ENCODE data around the gene CTDP1.

DNA sequence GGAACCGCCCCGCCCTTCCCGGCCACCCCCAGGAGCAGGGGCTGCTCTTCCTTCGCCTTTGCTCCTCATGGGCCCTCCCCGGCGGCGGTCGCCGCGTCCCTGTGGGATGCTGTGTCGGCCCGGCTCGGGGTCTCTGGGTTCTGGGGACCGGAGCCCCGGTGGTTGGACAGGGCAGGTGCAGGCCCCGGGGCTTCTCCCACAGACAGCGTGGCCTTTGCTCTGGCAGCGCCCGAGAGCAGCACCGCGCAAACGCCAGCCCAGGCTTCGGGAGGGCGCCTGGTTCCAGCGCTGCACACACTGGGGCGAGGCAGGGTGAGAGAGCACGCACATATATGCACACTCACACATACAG is 109.1 kb downstream of the CTDP1 start:
- TF ChIP-seq, protein P1, sequence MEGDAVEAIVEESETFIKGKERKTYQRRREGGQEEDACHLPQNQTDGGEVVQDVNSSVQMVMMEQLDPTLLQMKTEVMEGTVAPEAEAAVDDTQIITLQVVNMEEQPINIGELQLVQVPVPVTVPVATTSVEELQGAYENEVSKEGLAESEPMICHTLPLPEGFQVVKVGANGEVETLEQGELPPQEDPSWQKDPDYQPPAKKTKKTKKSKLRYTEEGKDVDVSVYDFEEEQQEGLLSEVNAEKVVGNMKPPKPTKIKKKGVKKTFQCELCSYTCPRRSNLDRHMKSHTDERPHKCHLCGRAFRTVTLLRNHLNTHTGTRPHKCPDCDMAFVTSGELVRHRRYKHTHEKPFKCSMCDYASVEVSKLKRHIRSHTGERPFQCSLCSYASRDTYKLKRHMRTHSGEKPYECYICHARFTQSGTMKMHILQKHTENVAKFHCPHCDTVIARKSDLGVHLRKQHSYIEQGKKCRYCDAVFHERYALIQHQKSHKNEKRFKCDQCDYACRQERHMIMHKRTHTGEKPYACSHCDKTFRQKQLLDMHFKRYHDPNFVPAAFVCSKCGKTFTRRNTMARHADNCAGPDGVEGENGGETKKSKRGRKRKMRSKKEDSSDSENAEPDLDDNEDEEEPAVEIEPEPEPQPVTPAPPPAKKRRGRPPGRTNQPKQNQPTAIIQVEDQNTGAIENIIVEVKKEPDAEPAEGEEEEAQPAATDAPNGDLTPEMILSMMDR (optimal IDR thresholded peaks at IDR 0.05 in 1 of 3, IDR thresholded peaks at IDR 0.05 in 1 of 3, conservative IDR thresholded peaks at IDR 0.05 in 1 of 3; ENCODE audit: extremely low read depth in 1 of 3, insufficient read depth in 2 of 3, low read length in 3 of 3), result no peak
- TF ChIP-seq EZH2 (IDR thresholded peaks at IDR 0.05; ENCODE audit: low read length), result no peak

All from keratinocyte (primary cell).